ENCODE results near the gene WWC2.
A peak's percentile ranks its signal among the peaks of the same experiment; 100 is the strongest.

Gene WWC2

DNA sequence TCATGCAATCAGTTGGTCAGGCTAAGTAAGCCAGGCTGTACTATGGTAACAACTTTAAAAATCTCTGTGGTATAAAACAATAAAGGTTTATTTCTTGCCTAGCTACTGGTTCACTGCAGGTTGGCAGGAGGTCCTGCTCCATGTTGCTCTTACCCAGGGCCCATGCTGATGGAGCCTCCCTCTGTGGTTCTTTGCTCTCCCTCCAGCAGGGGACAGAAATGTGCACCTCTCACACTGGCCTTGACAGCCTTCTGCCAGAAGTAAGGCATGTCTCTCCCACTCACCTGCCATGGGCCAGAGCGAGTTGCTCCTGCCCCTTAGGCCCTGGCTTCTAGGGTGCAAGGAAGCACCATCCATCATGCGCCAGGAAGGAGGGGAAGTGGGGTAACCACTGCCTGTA is 189.9 kb downstream of the WWC2 start:
- H3K9me3 Mint-ChIP-seq: no peaks in the 10 kb centered on the region
- no peaks in the 10 kb centered on the region for H3K4me1 Mint-ChIP-seq
- H3K27me3 Mint-ChIP-seq: no peaks in the 10 kb centered on the region
- no peak overlapping the region for H3K27ac Mint-ChIP-seq
- DNase-seq (no peak), ATAC-seq (no peak)
- H3K4me3 Mint-ChIP-seq: no peak overlapping the region

DNA sequence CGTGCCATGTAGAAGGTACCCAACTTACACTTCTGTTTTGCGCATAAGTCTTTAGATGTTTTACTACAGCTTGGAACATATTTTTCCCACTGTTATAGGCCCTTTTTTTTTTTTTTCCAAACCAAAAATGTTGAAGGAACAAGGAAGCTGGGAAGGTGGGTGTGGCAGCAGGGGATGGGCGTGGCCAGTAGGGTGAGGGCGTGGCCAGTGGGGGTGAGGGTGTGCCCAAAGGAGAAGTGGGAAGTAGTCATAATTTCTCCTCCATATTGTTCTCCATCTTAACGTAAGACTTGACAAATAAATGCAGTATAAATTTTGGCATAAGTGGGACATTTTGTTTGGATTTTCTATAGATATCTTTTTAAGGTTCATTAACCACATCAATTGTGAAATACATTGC is 190.6 kb downstream of the WWC2 start:
- H3K4me1 Mint-ChIP-seq: no peaks in the 10 kb centered on the region
- DNase-seq (no peak), ATAC-seq (no peak)
- no peaks in the 10 kb centered on the region for H3K9me3 Mint-ChIP-seq
- H3K27me3 Mint-ChIP-seq: no peaks in the 10 kb centered on the region
- H3K4me3 Mint-ChIP-seq: no peak overlapping the region
- H3K27ac Mint-ChIP-seq: no peak overlapping the region

DNA sequence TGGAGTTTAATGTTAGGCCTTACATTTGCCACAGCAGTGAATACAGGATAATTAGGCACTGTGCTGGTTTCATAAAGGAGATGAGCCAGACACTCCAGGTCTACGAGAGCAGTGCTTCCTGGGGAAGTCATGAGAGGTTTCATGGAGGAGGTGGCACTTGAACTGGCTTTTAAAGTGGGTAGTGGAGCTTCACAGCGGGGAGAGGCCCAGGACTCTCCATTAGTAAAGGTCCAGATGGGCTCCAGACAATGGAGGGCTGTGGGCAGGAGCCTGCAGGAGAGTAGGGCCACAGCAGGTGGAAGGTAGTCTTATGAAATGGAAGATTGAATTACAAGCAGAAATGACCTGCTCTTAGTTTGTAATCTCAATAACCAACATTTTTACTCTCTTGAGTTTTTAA is 192.0 kb downstream of the WWC2 start:
- Mint-ChIP-seq H3K4me1 (no peaks in the 10 kb centered on the region), H3K27ac (no peak overlapping the region), H3K4me3 (no peak overlapping the region), H3K9me3 (no peaks in the 10 kb centered on the region), H3K27me3 (no peaks in the 10 kb centered on the region)
- ATAC-seq: no peak
- no peak for DNase-seq

DNA sequence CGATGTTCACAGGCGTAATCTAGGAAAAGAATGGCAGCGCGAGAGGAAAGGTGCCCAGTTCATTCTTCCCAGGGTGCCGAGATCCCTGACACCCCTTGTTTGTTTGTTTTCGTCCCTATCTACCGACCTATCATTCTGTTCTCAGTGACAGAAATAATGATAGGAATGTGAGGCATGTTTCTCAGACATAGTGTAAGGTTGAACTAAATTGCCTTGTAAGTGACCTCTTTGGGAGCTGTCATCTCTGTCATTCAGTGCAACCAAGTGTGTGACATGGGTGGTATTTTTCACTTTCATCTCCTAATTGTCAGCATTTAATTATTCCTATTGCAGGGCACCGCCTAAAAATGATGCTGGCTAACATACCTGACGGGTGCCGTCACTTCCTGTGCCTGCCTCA is 196.7 kb downstream of the WWC2 start:
- no peak overlapping the region for H3K4me3 Mint-ChIP-seq
- no peaks in the 10 kb centered on the region for H3K27me3 Mint-ChIP-seq
- H3K9me3 Mint-ChIP-seq: no peaks in the 10 kb centered on the region
- ATAC-seq: no peak
- no peak overlapping the region for H3K27ac Mint-ChIP-seq
- no peaks in the 10 kb centered on the region for H3K4me1 Mint-ChIP-seq
- DNase-seq: no peak

DNA sequence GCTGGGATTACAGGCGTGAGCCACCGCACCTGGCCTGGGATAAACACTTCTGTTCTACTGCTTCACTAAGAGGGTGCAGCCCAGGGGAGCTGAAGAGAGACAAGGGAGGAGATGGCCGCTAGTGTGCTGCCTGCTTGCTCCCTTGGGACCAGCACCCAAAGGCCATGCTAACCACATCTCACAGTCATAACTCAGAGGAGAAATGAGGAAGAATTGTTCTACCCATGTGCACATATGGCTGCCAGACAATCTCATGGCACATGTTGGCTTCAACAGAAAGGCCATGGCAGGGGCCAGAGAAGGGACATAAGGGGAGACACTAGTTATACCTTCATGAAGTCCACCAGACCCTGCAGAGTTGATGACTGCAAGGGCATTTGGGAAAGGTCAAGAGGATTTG is 198.6 kb downstream of the WWC2 start:
- no peak overlapping the region for H3K27ac Mint-ChIP-seq
- H3K4me1 Mint-ChIP-seq: no peaks in the 10 kb centered on the region
- no peaks in the 10 kb centered on the region for H3K27me3 Mint-ChIP-seq
- ATAC-seq (no peak), DNase-seq (no peak)
- H3K9me3 Mint-ChIP-seq: no peaks in the 10 kb centered on the region
- H3K4me3 Mint-ChIP-seq: no peak overlapping the region

DNA sequence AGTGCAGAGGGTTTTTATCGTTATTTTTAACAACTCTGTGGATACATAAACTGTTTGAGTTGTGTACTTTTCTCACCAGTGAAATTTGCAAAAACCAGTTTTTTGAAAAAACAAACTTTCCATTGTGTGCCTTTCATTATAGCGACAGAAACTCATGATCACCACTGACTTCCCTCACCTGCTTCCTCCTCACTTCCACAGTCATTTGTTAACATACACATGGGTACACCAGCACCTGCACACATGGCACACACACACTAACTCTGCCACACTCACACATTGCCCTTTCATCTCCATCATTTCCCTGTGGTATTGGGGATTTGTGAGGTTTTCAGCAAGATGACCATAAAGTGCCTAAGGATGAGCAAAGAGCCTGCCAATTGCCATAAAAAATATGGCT is 200.4 kb downstream of the WWC2 start:
- Mint-ChIP-seq H3K4me1 (no peaks in the 10 kb centered on the region), H3K27me3 (no peaks in the 10 kb centered on the region), H3K9me3 (no peaks in the 10 kb centered on the region), H3K27ac (no peak overlapping the region), H3K4me3 (no peak overlapping the region)
- ATAC-seq (no peak), DNase-seq (no peak)

DNA sequence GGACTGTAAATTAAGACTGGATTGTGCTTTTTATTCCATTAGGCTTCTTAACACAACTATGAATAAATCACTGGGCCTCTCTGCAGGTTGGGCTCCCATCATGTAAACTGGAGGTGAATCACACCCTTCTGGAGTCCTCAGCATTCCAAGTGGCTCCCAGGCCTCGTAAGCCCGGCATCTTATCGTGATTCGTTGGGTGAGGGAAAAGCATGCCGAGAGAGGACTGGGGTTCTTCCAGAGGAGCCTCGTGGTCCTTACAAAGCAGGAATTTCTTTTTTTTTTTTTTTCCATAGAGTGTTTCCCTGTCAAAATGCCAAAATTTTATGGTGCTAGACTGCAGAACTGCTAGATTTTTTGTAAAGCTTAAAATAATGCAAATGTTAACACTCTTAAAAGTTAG is 201.0 kb downstream of the WWC2 start:
- DNase-seq (no peak), ATAC-seq (no peak)
- Mint-ChIP-seq H3K9me3 (no peaks in the 10 kb centered on the region), H3K27ac (no peak overlapping the region), H3K4me3 (no peak overlapping the region), H3K4me1 (no peaks in the 10 kb centered on the region), H3K27me3 (no peaks in the 10 kb centered on the region)

DNA sequence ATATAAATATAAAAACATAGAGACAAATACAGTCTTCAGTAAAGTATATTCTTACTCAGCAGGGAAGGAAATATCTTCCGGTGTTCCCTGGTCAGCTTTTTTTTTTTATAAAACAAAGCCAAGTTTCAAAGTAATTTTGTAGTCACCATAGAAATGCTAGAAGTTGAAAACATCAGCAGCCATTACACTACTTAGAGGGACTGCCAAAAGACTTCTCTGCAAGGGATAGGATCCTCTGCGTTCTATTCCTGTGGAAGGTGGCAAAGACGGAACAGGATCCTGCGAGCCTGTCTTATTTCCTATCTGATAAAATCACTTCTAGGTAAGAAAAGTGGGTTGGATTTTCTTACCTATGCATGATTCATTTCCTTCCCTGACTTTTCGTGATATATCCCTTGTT is 201.6 kb downstream of the WWC2 start:
- Mint-ChIP-seq H3K4me1 (no peaks in the 10 kb centered on the region), H3K9me3 (no peaks in the 10 kb centered on the region), H3K4me3 (no peak overlapping the region), H3K27ac (no peak overlapping the region), H3K27me3 (no peaks in the 10 kb centered on the region)
- DNase-seq (no peak), ATAC-seq (no peak)

DNA sequence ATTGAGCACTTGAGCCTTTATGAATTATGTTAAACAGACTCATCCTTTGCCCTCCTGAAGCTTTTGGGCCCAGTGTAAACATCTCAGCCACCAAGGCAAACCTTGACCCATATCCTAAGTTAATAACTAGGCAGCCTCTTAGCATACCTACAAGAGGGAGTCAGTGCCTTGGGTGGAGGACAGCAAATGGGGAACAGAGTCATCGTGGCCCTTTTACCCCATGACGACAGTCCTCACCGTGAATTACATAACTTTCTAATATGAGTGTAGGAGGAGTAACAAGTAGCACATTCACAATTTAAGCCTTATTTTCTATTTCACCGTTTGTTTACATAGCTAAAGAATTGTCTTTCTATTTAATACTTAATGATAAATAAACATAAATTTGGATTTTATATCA is 204.2 kb downstream of the WWC2 start:
- H3K27ac Mint-ChIP-seq: no peak overlapping the region
- ATAC-seq: no peak

DNA sequence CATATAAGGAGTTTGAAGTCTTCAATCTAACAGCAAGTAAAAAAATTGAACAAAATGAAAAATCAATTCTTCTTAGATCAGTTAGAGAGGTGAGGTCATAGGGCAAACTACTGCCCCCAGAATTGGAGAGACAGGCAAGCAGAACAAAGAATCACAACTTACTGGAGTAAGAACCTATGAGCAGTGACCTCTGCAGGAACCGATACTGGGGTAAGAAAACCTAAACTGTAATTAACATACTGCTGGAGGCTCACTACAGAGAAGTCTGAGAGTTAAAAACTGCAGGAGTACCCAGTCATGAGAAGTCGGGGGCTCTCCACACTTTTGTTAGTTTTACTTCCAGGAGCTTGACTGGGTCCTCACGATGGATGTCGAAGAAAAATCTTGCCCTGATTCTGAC is 205.0 kb downstream of the WWC2 start:
- no peak for ATAC-seq
- Mint-ChIP-seq H3K27ac (no peak overlapping the region), H3K9me3 (no peaks in the 10 kb centered on the region), H3K4me1 (no peaks in the 10 kb centered on the region), H3K4me3 (no peak overlapping the region), H3K27me3 (no peaks in the 10 kb centered on the region)
- DNase-seq: no peak

More for the DNA sequence above, 204.2 kb downstream of the WWC2 start:
- Mint-ChIP-seq H3K27me3 (no peaks in the 10 kb centered on the region), H3K9me3 (no peaks in the 10 kb centered on the region), H3K4me1 (no peaks in the 10 kb centered on the region), H3K4me3 (no peak overlapping the region)
- DNase-seq: no peak

DNA sequence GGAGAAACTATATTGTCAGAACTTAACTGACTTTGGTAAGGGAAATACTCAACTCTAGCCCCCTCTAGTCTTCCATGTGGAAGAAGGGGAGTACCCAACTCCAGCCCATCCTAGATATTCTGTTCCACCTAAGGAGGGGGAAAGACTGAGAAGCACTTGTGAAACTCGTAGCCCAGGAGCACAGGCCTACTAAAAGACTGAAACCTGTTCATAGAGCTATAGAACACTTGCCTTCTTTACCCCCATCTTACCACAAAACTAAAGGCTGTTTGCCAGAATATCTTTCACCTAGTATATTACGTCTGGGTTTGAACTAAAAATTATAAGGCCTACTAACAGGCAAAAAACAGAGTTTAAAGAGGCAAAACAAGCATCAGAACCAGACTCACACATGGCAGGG is 205.5 kb downstream of the WWC2 start:
- Mint-ChIP-seq H3K4me1 (no peaks in the 10 kb centered on the region), H3K27ac (no peak overlapping the region), H3K9me3 (no peaks in the 10 kb centered on the region), H3K27me3 (no peaks in the 10 kb centered on the region), H3K4me3 (no peak overlapping the region)
- ATAC-seq: no peak
- DNase-seq: no peak

DNA sequence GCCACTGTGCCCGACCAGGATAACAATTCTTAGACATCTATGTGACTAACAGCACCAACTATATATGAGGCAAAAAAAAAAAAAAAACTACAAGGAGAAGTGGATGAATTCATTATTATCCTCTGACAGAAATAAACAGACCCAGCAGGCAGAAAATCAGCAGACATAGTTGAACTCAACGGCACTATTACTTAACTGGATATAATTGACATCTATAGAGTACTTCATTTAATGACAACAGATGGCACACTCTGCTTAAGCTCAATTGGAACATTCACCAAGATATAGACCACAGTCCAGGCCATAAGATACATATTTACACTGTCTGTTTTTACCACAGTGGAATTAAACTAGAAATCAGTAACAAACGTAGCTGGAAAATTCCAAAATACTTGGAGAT is 207.8 kb downstream of the WWC2 start:
- DNase-seq (no peak), ATAC-seq (no peak)
- no peaks in the 10 kb centered on the region for H3K9me3 Mint-ChIP-seq
- no peak overlapping the region for H3K27ac Mint-ChIP-seq
- no peak overlapping the region for H3K4me3 Mint-ChIP-seq
- H3K27me3 Mint-ChIP-seq: no peaks in the 10 kb centered on the region
- no peaks in the 10 kb centered on the region for H3K4me1 Mint-ChIP-seq

DNA sequence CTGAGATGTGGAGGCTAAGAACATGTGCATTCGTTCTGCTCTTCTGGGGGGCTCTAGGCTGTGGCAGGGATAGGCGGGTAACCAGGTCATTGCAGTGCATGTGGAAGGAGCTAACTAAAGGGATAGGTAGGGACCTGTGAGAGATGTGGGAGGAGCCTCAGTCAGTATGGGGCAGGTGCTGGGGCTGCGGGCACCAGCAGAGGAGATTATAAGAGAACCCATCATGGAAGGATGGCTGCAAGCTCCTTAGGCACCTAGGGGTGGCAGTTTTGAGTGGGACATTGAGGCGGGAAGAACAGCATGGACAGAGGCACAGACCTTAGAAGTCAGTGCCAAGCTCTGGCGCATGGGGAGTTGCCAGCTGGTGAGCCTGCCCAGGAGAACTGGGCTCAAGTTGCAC is 213.8 kb downstream of the WWC2 start:
- H3K4me3 Mint-ChIP-seq: no peak overlapping the region

DNA sequence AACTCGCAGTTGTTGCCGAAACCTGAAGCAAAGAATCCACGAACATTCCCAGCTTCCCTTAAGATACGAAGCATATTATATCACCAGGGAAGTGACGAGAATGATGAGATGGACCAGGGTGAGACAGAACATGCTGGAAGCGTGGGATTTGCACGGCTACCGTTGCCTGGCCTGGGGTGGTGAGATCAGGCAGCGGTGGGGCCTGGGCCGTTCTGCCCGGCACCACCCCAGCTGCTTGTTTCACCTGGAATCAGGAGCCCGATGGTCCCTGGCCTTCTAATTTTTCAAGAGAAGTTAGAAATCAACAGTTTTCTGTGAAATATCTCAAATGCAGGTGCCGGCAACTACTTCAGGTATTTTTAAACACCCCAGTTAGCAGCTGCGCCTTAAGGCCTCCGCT is 215.3 kb downstream of the WWC2 start:
- Mint-ChIP-seq H3K4me1 (no peaks in the 10 kb centered on the region), H3K9me3 (no peaks in the 10 kb centered on the region), H3K27ac (no peak overlapping the region), H3K4me3 (no peak overlapping the region), H3K27me3 (no peaks in the 10 kb centered on the region)
- no peak for ATAC-seq
- no peak for DNase-seq

More for the DNA sequence above, 213.8 kb downstream of the WWC2 start:
- Mint-ChIP-seq H3K27me3 (no peaks in the 10 kb centered on the region), H3K27ac (no peak overlapping the region), H3K9me3 (no peaks in the 10 kb centered on the region), H3K4me1 (no peaks in the 10 kb centered on the region)
- DNase-seq: no peak
- no peak for ATAC-seq

DNA sequence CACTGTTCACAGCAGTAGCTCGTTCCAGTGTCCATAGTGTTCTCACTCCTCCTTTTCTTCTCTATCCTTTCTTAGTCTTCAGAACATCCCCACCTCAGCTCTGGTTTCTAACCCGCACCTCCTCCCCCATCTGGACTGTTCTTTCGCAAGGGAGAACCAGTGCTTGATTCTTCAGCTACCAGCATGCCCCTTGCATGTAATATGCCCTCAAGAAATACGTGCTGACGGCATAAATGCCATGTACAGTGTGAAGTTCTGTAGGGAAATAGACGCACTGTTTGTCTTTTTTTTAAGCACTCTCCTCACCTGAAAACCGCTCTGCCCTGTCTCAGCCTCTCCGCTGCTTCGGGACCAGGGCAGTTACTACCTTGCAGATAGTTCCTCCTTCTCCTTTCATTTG is 215.7 kb downstream of the WWC2 start:
- no peak overlapping the region for H3K4me3 Mint-ChIP-seq
- no peak for DNase-seq
- no peak overlapping the region for H3K27ac Mint-ChIP-seq

DNA sequence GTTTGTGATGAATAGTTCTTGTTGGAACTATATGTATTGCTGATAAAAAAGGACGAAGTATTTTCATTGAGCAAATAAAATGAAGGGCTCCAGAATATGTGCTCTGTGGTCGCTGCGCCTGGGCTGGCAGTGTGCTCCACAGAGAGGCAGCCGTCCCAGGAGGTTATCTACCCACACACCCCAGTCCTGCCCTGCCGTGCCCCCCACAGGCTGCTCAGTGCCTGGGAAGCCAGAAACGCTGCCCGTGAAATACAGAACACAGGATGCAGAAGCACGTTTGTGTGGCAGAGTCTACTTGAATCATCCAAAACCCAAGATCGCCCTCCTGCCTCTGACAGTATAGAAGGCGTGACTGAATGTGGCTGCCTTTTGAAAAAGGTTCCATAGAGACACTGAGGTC is 219.6 kb downstream of the WWC2 start:
- Mint-ChIP-seq H3K4me3 (no peak overlapping the region), H3K9me3 (no peaks in the 10 kb centered on the region), H3K4me1 (peaks cover 14% of the 10 kb centered on the region), H3K27me3 (no peaks in the 10 kb centered on the region), H3K27ac (no peak overlapping the region)
- no peak for DNase-seq
- no peak for ATAC-seq

More for the DNA sequence above, 215.7 kb downstream of the WWC2 start:
- H3K9me3 Mint-ChIP-seq: no peaks in the 10 kb centered on the region
- no peaks in the 10 kb centered on the region for H3K4me1 Mint-ChIP-seq
- H3K27me3 Mint-ChIP-seq: no peaks in the 10 kb centered on the region
- no peak for ATAC-seq

DNA sequence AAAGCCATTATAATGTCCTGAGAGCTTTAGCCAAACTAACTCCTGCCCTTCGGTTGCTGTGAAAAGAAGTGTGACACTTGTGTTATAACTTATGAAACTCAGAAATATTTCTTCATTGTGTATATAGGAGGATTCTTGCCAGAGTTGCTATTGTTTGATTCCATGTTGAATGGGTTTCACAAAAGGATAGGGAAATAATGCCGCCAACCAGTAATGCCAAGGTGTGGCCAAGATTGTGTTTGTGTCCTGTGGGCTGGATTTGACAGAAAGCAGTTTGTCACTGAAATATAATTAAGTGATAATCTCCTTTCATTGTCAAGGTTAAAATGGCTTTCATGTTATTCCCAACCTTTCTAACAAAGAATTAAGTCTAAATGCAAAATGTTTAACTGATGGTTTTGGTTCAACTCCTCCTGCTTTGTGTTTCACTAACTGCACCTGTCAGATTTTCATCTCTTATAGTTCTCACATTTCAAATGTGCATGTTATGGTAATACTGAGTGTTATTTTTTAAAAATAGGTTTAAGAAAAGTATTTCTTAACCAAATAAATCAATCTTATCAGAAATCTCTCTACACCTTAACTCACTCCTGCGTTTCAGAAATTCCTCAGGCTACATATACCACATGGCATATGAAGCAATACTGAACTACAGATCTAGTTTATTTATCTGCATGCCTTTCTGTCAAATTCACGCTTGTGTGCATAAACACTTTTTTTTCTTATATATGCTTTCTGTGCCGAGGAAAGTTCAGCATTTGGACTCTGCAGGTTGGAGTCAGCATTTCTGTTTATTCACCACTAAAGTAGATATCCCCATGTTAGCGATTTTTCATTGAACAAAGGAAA is 221.4 kb downstream of the WWC2 start, which contains the start of gene CLDN22:
Gene CLDN22 (minus strand): TSS at position 66 of the 849 bp plus-strand sequence. CDS start 58 bp downstream, at position 8.
- Mint-ChIP-seq H3K4me1 (peaks cover 14% of the 10 kb centered on the region), H3K27me3 (no peaks in the 10 kb centered on the region), H3K4me3 (no peak within 1 kb of the TSS), H3K27ac (peak within 1 kb of the TSS; percentile 16 to 49), H3K9me3 (no peaks in the 10 kb centered on the region)
- ATAC-seq (no peak), DNase-seq (no peak)
